HG03565 (cell line): Measurements from ENCODE around the gene TENM4.
A peak's percentile ranks its signal among the peaks of the same experiment; 100 is the strongest.

Experiments used
- ATAC-seq: cut with Tn5 transposase; IDR thresholded peaks from one replicate; pipeline ENCODE4 v1.9.1; 2021; ENCODE audit warnings: mild to moderate bottlenecking, moderate library complexity; ENCODE audit not compliant: unreplicated experiment

The TENM4 gene

GRCh38 chr11:78737891-78738290 is 702.9 kb downstream of the TENM4 start:
- no peak for ATAC-seq

- no peak for ATAC-seq
Observed at GRCh38 chr11:78737301-78737700, 703.5 kb downstream of the TENM4 start.

GRCh38 chr11:78735711-78736110 is 705.1 kb downstream of the TENM4 start:
- no peak for ATAC-seq

- ATAC-seq = no peak
Observed at GRCh38 chr11:78733031-78733430, 707.8 kb downstream of the TENM4 start.

- ATAC-seq = no peak
Observed at GRCh38 chr11:78732246-78732645, 708.6 kb downstream of the TENM4 start.

- ATAC-seq = no peak
Observed at GRCh38 chr11:78731027-78731426, 709.8 kb downstream of the TENM4 start.

- no peak for ATAC-seq
Observed at GRCh38 chr11:78730267-78730824, 710.5 kb downstream of the TENM4 start.

GRCh38 chr11:78727816-78728215 is 713.0 kb downstream of the TENM4 start:
- no peak for ATAC-seq

GRCh38 chr11:78725200-78725599 is 715.6 kb downstream of the TENM4 start:
- ATAC-seq = no peak

GRCh38 chr11:78722786-78723185 is 718.0 kb downstream of the TENM4 start:
- no peak for ATAC-seq

GRCh38 chr11:78720281-78720989 is 720.4 kb downstream of the TENM4 start:
- no peak for ATAC-seq

- ATAC-seq = no peak
Observed at GRCh38 chr11:78717041-78717440, 723.8 kb downstream of the TENM4 start.

GRCh38 chr11:78715639-78716311 is 725.1 kb downstream of the TENM4 start:
- ATAC-seq = peak; percentile 69

GRCh38 chr11:78714539-78714938 is 726.3 kb downstream of the TENM4 start:
- no peak for ATAC-seq

GRCh38 chr11:78711735-78712134 is 729.1 kb downstream of the TENM4 start:
- ATAC-seq = no peak

- no peak for ATAC-seq
Observed at GRCh38 chr11:78710417-78710816, 730.4 kb downstream of the TENM4 start.

- ATAC-seq = no peak
Observed at GRCh38 chr11:78708388-78708787, 732.4 kb downstream of the TENM4 start.

- no peak for ATAC-seq
Observed at GRCh38 chr11:78706551-78706950, 734.3 kb downstream of the TENM4 start.

GRCh38 chr11:78704811-78705210 is 736.0 kb downstream of the TENM4 start:
- ATAC-seq = no peak

GRCh38 chr11:78699609-78700135 is 741.2 kb downstream of the TENM4 start:
- no peak for ATAC-seq

GRCh38 chr11:78698612-78699011 is 742.2 kb downstream of the TENM4 start:
- no peak for ATAC-seq

GRCh38 chr11:78696177-78696576 is 744.7 kb downstream of the TENM4 start:
- no peak for ATAC-seq
